GM19372 (cell line): ENCODE measurements around the gene ADAMTS8.
A peak's percentile ranks its signal among the peaks of the same experiment; 100 is the strongest.
"Not testable (repeated sequence)": the region's sequence is repeated elsewhere in the genome, so short reads cannot be mapped to it uniquely, and the experiment has no call there.

Experiments
- ATAC-seq: cut with Tn5 transposase; IDR thresholded peaks from one replicate; pipeline ENCODE4 v1.9.1; 2021; ENCODE audit warnings: mild to moderate bottlenecking, low read depth, moderate library complexity; ENCODE audit not compliant: unreplicated experiment

Gene ADAMTS8

DNA sequence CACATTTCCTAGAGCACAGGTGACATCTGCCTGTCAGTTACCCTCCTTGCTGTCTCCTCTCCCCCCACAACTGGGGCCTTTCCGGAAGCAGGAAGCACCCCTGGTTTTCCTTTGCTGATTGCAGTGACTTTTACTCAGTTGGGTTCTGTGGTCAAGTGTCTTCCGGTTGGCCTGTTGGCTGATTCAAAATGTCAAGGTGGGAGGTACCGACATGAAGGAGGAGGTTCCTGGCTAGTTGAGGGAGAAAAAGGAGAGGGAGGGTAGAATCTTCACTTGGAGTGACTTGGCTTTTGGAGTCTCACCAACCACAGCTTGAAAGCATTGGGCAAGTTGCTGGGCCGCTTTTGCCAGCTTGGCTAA lies 10.7 kb upstream of the ADAMTS8 start:
- no peak for ATAC-seq

DNA sequence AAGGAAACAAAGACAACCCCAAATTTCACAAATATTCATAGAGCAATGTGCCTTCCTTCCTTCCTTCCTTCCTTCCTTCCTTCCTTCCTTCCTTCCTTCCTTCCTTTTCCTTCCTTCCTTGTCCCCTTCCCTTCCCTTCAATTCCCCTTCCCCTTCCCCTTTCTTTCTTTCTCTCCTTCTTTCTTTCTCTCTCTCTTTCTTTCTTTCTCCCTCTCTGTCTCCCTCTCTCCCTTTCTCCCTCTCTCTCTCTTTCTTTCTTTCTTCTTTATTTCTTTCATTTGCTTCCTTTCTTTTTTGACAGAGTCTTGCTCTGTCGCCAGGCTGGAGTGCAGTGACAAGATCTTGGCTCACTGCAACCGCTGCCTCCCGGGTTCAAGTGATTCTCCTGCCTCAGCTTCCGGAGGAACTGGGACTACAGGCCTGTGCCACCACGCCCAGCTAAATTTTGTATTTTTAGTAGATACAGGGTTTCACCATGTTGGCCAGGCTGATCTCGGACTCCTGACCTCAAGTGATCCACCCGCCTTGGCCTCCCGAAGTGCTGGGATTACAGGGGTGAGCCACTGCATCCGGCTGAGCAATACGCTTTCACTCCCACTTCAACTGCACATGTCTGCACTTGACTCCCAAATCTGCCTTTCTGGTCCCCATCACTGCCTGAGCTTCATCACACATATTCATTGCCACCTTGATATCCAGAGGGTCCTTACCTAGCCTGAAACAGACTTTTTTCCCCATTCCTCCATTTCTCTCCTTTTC lies 10.2 kb upstream of the ADAMTS8 start:
- not testable (repeated sequence) for ATAC-seq

DNA sequence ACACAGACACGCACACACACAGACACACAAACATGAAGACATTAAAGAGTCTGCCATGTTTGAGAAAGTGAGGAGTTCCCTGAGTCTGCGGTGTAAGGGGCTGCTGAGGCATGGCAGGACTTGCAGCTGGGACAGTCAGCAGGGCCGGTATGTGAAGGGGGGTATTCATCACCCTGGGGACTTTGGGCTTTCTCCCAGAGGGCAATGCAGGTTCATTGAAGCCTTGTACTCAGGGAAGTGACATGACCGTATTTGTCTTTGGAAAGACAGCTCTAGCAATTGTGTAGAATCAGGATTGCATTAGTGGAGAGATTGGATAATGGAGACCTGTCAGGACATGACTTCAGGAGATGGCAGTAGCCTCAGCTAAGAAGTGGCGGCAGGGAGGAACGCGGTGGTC lies 9.4 kb upstream of the ADAMTS8 start:
- ATAC-seq, result no peak

DNA sequence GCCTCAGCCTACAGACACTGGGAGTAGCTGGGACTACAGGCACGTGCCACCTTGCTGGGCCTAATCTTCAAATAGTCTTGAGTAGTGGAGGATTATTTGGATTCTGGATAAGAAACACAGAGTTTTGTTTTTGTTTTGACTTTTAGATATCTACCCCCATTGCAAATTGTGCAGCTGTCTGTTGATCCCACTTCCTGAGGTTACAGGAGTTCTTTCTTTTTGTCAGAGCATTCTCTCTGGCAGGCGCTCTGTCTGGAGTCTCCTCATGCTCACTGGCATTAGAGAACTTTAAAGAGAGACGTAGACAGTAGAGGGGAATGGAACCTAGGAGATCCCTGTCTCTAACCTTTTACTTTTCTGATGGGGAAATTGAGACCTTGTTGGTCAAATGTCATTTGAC lies 7.8 kb upstream of the ADAMTS8 start:
- ATAC-seq, result no peak

GRCh38 chr11:130435671-130436070 lies 7.3 kb upstream of the ADAMTS8 start:
- no peak for ATAC-seq

- ATAC-seq, result peak; percentile 77
Measured at GRCh38 chr11:130434521-130435223, 6.3 kb upstream of the ADAMTS8 start.

- ATAC-seq, result no peak
Measured at GRCh38 chr11:130433357-130433756, 4.9 kb upstream of the ADAMTS8 start.

DNA sequence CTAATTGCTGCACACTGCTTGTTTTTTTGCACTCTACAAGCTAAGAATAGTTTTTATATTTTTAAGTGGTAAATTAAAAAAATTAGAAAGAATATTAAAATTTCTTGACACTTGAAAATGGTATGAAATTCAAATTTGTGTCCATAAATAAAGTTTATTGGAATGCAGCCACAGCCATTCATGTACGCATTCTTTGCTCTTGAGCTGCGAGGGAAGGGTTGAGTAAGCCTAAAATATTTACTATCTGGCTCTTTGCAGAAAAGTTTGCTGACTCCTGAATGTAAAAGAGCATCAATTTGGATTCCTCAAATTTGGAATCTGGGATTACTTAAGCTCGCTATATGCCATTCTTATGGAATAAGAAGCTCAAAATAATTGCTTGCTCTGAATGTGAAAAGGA lies 3.4 kb upstream of the ADAMTS8 start:
- no peak for ATAC-seq

DNA sequence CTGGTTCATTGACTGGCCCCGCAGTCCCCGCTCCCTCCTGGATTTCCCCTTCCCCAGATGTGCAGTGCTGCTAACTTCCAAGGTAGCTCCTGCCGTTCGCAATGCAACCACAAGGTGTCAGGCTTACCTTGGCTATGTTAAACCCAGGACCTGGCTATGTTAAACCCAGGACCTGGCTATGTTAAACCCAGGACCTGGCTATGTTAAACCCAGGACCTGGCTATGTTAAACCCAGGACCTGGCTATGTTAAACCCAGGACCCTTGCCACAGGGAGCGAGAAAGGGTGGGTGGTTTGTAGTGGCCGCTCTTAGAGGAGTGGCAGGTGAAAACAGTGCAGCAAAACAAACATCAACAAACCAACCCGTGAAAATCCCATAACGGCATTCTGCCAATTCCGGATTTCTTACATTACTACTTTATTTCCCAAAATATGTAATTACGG lies 2.9 kb upstream of the ADAMTS8 start:
- ATAC-seq, result peak; percentile 33

DNA sequence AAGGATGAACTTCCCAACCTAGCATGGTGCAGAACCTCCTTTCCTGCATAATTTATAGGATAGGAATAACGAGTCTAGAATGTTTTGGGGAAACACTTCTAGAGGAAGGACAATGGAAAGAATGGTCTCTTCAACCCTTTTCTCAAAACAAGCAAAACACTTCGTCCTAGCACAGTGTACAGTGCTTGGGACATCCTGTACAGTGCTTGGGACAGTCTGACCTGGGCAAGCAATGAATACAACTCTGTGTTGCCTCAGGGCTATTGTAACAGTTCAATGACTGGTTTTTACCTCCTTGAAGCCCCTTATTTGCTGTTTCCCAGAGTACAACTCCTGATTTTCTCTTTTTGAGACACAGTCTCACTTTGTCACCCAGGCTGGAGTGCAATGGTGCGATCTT lies 1.6 kb upstream of the ADAMTS8 start:
- no peak for ATAC-seq

DNA sequence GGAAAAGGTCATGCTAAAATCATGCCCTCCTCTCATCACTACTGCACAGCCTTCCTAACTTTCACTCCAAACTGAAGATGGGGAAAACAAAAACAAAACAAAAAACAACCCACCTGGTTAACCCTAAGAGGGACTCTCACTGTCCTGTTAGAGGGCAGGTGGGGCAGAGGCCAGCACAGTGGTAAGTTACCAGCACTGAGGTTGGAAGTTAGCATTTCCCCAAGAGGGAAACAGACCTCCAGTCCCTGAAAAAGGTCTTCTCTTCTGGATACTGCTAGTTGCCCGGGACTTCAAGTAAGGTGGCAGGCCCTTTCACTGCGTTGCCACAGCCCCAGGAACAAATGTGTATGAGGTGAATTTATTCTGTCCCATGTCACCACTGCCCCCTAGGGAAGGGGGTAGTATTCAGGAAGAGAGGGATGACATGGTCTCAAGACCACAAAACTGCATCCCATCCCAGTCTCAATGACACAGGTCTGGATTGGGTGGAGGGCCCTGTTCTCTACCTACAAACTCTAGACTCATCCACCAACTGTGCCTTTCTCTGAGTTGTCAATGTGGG lies 792 bp upstream of the ADAMTS8 start:
- ATAC-seq, result no peak

DNA sequence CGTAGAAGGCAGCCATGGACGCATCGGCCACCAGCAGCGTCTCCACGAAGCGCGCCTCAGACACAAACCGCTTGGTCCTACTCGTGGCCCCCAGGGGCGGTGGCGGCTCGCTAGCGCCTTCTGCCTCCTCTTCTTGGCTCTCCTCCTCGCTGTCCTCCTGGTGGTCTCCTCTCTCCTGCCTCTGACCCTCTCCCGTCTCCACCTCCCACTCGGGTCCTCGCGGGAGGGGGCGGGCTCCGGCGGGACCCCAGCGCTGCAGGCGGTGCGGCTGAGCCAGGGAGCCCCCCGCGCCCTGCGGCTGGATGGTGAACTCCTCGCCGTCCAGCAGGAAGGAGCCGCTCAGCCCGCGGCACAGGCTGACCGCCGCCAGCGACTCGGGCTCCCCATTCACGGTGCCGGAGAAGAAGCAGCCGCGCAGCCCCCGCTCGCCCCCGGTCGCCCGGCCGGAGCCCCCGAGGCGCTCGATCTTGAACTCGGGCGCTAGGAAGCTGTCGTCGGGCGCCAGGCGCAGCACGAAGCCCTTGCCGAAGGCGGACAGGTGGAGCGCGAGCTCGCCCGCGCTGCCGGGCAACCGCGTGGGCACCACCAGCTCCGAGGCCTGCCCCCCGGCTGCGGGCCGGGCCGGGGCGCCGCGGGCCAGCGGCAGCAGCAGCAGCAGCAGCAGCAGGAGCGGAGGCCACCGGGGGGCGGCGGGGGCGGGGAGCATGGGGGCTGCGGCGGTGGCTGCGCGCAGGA lies 661 bp downstream of the ADAMTS8 start:
- no peak for ATAC-seq

DNA sequence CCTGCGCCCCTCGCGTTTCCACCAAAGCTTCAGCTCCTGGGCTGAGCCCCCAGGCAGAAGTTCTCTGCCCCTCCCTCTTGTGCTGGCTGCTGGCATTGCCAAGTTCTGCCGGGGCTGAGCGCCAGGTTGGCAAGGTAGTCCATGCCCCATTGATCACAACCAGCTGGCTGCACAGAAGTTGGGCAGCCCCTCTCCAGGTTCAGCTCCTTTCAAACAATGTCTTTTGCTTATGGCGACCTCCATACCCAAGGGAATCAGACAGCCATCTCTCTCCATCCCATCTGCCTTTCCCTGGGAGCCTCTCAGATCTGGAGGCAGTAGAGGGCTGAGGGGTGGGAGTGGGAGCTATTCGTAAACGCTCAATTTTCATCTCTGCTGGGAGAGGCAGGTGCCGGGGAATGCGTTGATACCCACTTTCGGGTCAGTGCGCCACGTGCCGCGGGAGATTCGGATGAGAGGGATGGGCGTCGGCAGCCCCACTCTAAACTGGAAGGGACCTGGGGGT lies 1.5 kb downstream of the ADAMTS8 start:
- no peak for ATAC-seq

DNA sequence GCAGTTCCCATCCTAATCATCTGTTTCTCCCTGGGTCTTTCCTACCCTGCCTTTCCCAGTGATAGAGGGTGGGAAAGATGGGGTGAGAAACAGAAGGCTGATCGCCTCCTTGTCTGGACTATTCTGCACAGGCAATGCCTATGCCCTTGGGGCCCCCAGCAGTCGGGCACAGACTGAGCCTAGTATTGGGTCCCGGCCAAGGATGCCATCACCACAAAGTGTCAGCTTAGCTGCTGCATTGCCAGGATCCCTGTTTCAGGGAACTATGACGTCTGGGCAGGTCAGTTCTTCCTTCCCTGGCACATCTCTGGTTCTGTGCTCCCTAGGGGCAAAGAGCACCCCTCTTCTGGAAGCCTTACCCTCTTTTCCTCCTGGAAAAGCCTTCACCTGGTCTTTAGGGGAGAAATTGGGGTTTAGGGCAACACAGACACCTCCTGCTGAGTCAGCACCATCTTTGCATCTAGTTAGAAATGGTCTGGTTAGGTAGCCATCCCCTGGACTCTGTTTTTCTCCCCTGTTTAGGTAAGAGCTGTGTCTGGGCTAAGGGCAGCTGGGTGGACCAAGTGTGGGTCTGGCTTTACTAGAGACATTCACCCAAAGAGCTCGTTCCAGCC lies 2.1 kb downstream of the ADAMTS8 start:
- ATAC-seq, result no peak

DNA sequence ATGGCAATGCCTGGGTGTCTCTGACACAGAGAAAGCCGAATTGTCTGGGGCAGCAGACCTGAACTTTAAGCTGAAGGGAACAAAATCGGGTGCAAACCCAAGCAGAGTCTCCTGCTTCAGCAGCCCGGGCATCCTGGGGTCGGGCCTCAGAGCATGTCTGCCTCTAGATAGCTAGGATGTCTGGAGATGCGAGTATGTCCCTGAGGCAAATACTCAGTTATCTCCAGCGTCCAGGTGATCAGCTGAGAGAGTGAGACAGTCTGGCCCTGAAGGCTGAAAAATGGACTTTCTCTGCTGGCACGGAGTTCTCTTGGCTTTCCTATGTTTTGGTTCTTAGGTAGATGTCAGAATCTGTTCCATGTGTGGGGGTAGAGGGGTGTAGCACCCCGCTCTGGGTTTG lies 3.3 kb downstream of the ADAMTS8 start:
- no peak for ATAC-seq

- ATAC-seq, result no peak
Measured at GRCh38 chr11:130424613-130425140, 3.7 kb downstream of the ADAMTS8 start.

GRCh38 chr11:130423541-130424142 lies 4.8 kb downstream of the ADAMTS8 start:
- no peak for ATAC-seq

DNA sequence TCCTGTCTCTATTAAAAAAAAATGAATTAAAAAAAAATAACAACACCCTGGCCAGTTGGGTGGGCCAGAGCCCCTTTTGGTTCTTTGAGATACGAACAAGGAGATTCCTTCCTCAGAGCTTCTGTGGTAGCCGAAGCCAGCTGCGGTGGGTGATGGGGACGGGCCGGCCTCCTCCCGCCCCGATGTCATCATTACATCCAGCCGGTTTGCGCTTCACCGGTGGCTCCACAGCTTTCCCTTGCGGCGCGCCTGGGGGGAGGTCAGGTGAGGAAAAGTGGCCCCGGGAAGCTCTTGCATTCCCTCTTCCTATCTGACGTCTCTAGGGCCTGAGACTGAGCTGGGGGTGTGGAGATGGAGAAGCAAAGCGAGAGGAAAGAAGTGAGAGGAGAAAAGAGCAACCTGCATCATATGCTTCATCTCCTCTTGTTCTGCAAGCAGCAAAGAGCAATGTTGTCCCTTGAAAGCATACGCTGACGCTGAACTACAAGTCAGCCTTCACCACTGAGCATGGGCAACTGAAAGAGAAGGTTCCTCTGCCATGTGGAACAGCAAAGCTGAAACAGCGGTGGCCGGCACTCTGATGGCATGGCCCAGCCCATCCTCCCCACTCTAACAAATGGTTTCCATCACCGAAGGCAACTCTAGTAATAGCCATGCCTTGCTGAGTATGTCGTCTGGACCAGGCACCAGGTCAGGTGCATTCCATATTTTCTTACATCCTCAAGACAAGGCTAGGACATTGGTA lies 6.0 kb downstream of the ADAMTS8 start:
- no peak for ATAC-seq

- no peak for ATAC-seq
Measured at GRCh38 chr11:130421697-130422096, 6.7 kb downstream of the ADAMTS8 start.
